ENCODE results near the gene TCF12. TPM values are rescaled to one million over a fixed set of nuclear protein-coding genes. Genes with fewer than 3 reads are reported as not detected.

Gene TCF12
- polyA plus RNA-seq, 1 donor = 194 TPM

DNA sequence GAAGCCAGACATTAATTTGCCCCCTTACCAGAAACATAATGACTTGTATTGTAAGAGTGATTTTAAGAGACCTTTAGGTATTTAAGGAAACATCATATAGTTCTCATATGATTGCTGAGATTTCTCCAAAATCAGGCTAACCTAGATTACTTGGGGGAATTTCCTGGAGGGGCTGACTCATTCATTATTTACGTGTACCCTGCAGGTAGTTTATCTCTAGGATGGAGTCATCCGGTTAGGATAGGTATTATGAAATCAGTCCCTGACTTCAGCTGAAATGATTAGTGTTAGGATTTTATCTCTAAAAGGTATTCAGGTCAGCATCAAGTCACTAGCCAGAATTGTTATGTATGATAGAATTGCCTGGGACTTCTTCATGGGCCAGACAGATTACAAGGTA lies 97.5 kb downstream of the TCF12 start:
- DNase-seq = no peak

DNA sequence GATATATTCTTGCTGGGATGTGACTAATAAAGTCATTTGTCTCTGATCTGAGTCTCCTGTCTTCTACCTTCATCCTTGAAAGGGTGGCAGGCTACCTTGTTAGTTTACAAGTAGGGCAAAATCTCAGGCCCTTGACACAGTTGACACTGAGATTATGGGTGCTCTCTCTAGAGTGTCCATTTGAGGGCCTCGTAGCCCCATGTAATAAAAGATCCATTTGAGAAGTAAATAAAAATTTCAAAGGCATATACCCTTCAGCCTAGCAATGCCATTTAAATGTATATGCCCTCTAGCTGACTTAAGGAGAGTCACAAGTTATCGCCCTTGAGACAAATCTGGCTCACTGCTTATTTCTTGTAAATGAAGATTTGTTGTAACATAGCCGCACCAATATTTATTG lies 98.6 kb downstream of the TCF12 start:
- no peak for DNase-seq

DNA sequence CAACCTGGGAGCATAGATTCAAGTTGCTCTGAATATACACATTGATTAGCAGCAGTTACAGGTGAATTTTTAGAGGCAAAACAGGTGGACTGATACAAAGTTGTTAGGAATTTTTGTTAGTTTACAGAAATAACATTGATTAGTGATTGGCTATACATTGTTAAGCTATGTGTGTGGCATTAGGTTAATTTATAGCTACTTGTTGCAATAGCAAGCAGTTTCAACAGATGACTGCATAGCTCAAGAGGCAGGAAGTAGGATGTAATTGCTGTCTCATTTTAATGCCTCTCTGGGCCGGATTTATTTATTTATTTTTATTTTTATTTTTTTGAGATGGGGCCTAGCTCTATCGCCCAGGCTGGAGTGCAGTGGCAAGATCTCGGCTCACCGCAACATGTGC lies 99.7 kb downstream of the TCF12 start:
- no peak for DNase-seq

DNA sequence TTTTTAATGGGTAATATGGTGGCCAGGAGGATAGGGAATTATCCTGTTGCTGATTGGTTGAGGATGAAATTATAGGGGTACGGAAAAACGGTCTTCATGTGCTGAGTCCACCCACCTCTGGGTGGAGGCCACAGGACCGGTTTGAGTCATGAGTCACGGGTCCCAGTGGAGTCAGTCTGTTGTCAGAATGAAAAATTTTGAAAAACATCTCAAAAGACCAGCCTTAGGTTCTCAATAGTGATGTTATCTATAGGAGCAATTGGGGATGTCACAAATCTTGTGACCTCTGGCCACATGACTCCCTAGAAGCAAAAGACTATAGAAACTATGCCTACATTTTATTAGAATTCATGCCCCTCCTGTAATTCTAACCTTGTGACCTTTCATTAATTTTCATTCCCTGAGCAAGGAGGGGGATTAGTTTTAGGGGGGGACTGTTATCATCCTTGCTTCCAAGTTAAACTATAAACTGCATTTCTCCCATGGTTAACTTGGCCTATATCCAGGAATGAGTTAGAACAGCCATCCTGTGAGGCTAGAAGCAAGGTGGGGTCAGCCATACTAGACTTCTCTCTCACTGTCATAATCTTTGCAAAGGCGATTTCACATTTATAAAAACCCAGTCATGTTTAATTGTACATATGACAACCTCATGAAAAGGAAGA lies 101.2 kb downstream of the TCF12 start:
- DNase-seq = no peak

DNA sequence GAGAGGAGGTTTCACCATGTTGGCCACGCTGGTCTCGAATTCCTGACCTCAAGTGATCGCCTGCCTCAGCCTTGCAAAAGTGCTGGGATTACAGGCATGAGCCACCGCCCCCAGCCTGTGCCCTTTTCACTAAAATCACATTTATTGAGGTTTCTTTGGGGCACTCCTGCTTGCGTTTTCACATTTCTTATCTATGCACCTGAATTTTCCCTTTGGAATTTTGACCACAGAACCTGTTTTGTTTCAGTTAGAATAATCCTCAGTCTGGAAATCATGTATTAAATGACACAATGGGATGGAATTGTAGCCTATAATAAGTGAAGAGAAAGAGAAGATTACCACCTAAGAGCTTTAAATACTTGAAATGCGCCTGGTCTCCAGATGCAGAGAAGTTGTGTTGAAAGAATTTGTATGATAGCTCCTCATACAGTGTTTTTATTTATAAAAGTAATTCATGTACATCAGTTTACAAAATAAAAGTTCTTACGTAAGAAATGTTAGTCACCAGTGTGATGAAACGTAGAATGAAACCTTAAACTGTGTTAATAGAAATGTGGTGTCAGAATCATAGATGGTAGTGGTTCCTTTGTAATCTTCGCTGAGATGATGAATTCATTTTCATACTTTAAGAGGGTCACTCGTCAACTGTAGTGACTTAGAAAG lies 107.0 kb downstream of the TCF12 start:
- DNase-seq = no peak

DNA sequence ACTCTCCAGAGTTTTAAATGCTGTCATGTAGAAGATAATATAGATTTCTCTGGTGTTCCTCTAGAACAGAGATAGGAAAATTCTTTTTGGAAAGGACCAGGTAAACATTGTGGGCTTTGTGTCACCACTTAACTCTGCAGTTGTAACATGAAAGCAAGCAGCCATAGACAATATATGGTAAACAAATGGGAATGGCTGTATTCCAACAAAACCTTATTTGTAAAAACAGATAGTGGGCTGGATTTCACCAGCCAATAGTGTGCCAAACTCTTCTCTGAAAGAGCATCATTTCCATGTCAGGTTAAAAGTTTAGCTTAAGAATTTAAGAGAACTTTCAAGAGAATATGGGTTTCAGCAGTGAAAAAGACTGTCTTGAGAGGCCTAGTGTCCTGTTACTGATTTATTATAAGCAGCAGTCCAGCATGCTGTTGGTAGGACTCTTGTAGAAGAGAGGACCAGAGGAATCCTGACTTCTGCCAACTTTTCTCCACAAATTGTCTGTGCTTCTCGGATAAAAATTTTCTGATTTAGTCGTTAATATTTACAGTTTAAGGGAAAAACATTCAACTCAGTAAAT lies 107.7 kb downstream of the TCF12 start:
- DNase-seq = peak; percentile 24

DNA sequence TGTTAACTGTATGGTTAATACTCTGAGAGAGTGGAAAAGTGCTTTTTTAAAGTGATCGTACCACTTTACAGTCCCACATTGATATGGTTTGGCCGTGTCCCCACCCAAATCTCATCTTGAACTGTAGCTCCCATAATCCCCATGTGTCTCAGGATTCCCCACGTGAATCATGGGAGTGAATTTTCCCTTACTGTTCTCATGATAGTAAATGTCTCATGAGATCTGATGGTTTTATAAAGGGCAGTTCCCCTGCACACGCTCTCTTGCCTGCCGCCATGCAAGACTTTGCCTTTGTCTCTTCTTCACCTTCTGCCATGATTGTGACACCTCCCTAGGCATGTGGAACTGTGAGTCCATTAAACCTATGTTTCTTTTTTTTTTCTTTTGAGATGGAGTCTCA lies 109.2 kb downstream of the TCF12 start:
- DNase-seq = no peak

DNA sequence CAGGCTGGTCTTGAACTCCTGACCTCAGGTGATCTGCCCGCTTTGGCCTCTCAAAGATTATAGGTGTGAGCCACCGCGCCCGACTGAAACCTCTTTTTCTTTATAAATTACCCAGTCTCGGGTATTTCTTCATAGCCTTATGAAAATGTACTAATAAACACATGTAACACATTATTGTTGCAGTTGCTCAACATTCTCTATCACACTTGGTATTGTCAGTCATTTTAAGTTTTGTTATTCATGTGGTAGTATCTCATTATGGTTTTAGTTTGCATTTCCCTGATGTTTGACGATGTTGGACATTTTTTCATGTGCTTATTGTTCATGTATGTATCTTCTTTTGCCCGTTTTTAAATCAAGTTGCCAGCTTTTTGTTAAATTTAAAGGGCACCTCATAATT lies 109.7 kb downstream of the TCF12 start:
- no peak for DNase-seq

DNA sequence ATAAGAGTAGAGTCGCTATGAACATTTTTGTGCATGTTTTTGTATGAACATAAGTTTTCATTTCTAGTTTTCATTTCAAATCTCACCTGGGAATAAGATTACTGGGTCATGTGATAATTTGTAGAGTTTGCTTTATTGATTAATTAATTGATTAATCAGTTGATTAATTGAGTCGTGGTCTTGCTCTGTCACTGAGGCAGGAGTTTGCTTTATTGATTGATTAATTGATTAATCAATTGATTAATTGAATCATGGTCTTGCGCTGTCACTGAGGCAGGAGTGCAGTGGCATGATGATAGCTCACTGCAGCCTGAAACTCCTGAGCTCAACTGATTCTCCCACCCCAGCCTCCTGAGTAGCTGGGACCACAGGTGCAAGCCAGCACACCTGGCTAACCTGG lies 111.6 kb downstream of the TCF12 start:
- DNase-seq = no peak

DNA sequence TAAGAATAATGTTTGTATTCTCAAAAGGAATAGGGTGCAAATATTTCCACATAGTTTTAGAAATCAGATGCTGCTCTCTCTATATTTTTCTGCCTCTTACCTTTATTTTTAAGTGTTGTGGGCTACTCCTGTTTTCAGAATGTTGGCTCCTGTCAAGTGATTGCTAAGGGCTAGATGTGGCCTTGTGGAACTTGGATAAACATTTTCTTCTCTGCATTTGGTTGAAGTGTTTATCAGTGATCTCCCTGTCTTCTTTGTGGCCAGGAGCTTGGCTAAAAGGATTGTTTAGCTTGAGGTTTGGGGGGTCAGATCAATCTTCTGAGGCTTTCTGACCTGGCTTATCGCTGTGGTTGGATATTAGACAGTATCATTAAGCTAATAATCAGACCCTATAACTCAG lies 112.6 kb downstream of the TCF12 start:
- no peak for DNase-seq

DNA sequence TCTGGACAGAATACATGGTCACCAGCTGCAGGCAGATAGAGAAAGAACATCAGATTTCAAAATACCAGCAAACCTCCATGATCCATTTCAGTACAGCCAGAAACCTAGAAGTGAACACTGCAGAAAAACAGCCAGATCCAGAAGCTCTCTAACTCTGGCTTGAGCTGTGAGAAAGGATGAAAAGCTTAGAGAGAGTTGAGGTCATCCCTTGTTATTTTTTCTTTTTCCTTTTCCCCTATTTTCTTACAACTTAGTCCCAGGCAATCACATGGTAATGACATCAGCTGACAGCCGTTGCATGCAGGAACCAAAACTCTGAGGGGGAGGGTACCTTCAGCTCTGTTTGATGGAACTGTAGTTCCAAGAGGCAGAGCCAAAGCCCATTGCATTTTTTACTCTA lies 113.2 kb downstream of the TCF12 start:
- DNase-seq = peak; percentile 56

DNA sequence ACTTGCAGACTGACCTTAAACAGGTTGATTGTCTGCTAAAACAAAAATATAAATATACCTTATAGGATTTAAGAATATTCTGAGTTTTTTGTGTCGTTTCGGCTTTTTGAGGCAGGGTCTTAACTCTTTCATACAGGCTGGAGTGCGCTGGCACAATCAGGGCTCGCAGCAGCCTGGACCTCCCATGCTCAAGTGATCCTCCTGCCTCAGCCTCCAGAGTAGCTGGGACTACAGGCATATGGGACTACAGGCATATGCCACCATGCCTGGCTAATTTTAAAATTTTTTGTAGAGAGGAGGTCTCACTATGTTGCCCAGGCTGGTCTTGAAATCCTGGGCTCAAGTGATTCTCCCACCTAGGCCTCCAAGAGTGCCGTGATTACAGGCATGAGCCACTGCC lies 113.9 kb downstream of the TCF12 start:
- DNase-seq = no peak

DNA sequence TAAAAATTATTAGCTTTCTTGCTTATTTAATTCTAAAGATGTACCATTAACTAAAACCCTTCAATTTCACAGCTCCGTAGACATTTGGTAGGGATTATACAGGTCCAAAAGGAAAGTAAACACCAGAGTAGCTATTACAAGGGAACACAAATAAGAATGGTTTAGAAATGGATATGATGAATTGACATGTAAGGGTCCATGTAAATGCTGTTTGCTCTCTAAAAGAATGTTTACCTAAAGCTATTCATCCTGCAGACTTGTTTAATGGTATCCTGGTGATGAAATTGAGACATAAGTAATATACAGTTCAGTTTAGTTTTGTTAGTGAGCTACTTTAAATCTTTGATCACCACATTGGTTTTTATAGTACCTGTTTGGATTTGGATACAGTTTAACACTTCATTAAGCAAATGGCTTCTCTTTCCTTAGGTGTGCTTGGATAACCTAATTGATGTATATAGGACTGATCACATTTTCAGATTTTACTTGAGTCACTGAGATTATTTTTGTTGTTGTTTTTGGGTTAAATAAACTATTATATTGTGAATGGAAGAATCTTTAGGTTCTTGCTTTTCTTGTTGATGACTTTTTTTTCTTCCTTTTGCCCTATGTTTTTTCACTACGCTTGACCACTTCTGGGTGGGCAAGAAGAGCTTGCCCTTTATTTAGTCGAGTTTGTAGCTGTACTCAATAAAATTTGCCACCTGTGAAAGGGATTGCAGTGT lies 115.4 kb downstream of the TCF12 start:
- no peak for DNase-seq

DNA sequence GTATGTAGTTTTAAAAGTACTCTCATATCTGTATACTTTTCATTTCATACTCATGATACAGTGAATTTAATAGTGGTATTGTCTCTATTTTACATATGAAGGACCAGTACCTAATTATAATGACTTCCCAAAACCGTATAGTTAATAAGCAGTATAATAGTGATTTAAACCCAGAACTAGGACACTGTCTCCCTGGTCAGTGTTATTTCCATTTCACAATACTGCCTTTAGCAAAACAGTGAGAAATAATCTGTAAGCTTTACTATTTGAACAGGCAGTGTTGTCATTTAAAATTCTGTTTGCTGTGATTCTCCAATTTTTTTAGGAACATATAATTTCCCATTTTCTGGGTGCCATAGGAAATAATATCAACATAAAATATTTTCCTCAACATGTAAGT lies 116.2 kb downstream of the TCF12 start:
- DNase-seq = no peak

DNA sequence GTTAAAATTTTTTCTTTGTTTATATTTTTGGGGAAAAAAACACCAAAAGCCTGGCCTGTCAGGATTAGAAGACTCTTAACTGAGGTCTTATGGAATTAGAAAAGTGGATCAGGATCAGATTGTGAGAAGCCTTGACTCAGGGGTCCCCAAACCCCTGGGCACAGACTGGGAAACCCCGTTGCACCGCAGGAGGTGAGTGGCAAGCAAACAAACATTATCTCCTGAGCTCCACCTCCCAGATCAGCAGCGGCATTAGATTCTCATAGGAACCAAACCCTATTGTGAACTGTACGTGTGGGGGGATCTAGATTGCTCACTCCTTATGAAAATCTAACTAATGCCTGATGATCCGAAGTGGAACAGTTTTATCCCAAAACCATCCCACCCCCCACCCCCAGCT lies 117.2 kb downstream of the TCF12 start:
- no peak for DNase-seq

DNA sequence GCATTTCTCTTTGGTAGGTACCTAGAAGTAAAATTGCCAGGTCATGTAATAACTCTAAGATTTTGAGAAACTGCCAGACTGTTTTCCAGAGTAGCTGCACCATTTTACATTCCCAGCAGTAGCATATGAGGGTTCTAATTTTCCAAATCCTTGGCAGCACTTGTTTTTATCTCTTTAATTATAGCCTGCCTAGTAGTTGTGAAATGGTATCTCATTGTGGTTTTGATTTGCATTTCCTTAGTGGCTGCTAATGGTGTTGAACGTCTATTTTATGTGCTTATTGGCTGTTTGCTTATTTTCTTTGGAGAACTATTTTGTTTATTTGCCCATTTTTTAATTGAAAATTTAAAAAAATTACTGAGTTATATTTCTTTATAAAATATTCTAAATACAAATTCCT lies 117.9 kb downstream of the TCF12 start:
- DNase-seq = no peak

DNA sequence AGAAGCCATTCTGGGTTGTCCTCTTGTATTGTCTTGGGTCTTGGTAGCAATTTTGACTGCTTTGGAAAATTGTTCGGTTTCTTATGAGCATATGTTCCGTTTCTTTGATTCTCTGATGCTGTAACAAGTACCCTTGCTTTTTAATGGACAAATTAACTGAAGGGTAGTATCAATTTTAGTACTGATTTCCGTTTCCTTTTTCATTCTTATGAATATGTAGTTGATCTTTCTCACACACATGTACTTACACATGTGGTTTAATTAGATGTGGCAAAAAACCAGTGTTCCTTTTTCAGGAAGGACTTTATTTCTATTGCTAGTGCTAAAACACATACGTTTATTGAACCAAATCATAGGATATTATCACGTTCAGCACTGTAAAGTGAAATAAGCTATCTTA lies 119.1 kb downstream of the TCF12 start:
- DNase-seq = no peak

DNA sequence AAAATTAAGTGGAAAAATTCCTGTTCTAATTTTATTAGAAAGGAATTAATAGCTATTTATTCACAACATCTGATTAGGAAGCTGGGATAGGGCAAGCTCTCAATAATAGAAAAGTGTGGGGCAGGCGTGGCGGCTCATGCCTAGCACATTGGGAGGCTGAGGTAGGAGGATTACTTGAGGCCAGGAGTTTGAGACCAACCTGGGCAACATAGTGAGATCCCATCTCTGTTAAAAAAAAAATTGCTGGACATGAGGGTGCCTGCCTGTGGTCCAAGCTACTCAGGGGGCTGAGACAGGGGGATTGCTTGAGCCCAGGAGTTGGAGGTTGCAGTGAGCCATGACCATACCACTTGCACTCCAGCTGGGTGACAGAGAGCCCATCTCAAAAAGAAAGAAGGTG lies 119.6 kb downstream of the TCF12 start:
- DNase-seq = no peak

DNA sequence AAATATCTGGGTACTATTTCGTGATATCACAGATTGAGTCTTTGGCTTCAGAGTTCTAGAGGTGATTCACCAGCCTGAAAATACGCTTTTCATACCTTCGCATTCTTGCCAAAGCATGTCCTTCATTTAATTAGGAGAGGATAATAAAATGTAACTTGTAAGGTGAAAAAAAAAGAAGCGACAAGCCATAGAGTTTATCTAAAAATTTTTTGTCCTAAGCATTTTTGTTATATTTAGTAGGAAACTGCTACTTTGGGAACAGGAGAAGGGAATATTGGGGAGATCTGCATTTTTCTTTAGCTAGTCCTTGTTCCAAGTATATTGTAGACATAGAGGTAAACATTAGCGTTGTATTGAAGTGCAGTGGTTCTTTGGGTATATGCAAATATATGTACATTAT lies 120.1 kb downstream of the TCF12 start:
- DNase-seq = no peak

DNA sequence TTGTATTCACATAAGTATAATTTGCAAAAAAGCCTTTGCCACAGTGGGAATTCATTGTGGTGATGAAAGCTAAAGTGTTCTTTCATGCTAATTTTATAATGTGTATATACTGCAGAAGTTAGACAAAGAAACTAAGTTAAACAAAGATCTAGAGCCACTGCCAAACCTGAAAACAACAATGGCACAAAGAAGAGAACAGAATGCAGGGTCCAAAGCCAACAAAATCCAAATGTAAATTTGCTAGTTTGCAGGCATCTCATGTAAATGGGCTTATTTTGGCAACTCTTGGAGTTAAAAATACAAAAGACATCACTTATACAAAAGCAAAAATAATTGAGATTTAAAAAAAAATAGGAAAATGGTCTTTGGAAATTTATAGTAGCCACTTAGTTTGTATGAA lies 123.0 kb downstream of the TCF12 start:
- DNase-seq = no peak

DNA sequence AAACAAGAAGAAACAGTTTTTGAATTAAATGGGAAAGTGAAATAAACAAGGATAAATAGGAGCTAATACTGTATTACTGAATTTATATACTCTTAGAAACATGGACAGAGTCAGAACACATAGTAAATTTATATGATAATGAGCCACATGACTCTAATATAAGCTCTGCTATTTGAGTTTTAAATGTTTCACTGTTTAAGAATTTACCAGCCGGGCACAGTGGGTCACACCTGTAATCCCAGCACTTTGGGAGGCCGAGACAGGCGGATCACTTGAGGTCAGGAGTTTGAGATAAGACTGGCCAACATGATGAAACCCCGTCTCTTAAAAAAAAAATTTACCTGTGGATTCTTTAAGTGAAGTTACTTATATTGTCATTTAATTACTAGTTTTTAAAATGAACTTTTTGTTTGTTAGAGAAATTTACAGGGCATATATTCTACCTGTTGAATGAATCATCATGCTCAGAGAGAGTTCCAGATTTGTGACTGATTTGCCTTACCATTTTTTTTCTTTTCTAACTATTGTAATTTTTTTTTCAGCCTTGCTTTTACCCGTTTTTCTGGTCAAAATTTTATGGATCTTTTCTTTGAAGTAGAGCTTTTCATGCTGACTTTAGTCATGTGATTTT lies 125.7 kb downstream of the TCF12 start:
- no peak for DNase-seq

DNA sequence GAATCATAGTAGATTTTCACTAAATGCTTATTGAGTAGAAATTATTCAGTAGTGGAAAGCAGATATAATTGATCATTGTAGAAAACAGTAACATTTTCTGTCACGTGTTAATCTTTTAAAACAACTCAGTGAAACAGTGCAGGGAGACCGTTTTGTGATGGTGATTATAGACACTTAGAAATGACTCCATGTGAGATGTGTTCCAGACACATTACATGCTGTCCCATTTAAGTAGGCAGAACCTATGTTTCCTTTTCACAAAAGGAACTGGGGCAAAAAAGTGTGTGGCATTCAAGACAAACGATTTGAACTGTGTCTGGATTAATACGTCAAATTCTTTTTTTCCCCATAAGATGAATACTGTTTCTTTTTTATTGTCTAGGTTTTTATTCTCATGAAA lies 126.5 kb downstream of the TCF12 start:
- no peak for DNase-seq

All from left kidney (tissue), 2 donors.